Left ventricle myocardium inferior (tissue), 1 donor: ENCODE data around the gene PLEKHG4. TPM values are rescaled to one million over a fixed set of nuclear protein-coding genes. Genes with fewer than 3 reads are reported as not detected.

Experiments used
- DNase-seq: peaks from one replicate; pipeline ENCODE4 v3.0.0-alpha.2; 2020
- H3K27ac ChIP-seq: fragments of 200-600 bp; replicated peaks from 2 replicates; pipeline ENCODE4 v1.8.0; 2021
- H3K27me3 ChIP-seq: fragments of 200-600 bp; 2 replicates; pipeline ENCODE4 v1.8.0; 2021; ENCODE audit warnings: low read depth
- H3K36me3 ChIP-seq: fragments of 200-600 bp; 2 replicates; pipeline ENCODE4 v1.8.0; 2021
- H3K4me1 ChIP-seq: fragments of 200-600 bp; 2 replicates; pipeline ENCODE4 v1.8.0; 2021
- H3K4me3 ChIP-seq: fragments of 200-600 bp; 2 replicates; pipeline ENCODE4 v1.8.0; 2021; ENCODE audit warnings: mild to moderate bottlenecking, moderate library complexity
- H3K9me3 ChIP-seq: fragments of 200-600 bp; replicated peaks from 2 replicates; pipeline ENCODE4 v1.8.0; 2021
- intact Hi-C: fragments of 100-400 bp; cut with micrococcal nuclease; formaldehyde crosslinking; loops from one replicate; pipeline ENCODE4 v1.11.0; 2022
- total RNA-seq: library from RNA; stranded (reverse); fragmentation: NEBNext Ultra II Directional; extraction: Animal tissue kit (Norgen Biotek cat#: 25700); gene quantifications from one replicate; pipeline ENCODE4 v1.2.1, GENCODE V29; 2021
- TF ChIP-seq, protein P1 (sequence below): fragments of 200-600 bp; IDR thresholded peaks from 2 replicates; pipeline ENCODE4 v1.8.0; 2021; ENCODE audit warnings: antibody characterized with exemption, mild to moderate bottlenecking, borderline replicate concordance
- donor health status: DM: no; HTN: yes; CAD: no; lungs with severe emphysema.

The PLEKHG4 gene
- total RNA-seq, 1 donor from 2014 or later: 1.1 TPM

DNA sequence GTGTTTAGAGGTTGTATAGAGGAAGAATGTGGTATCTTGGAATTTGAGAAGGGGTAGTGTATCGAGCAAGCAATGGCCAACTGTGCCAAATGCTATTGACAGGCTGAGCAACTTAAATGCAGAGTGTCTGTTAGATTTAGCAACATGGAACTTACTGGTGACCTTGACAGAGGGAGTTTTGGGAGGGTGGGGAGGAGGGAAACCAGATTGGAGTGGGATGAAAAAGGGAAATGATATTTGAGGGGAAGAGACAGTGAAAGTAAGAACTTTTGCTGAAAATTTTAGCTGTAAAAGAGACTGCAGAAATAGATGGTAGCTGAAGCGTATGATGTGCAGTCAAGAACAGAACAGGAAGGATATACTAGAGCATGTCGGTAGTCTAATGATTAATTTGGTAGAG is 48.4 kb downstream of the PLEKHG4 start:
- Histone ChIP-seq H3K27me3 (peaks cover 38% of the 10 kb centered on the region), H3K4me3 (no peak overlapping the region), H3K27ac (no peak overlapping the region), H3K36me3 (no peaks in the 10 kb centered on the region), H3K4me1 (peaks cover 11% of the 10 kb centered on the region), H3K9me3 (no peaks in the 10 kb centered on the region)
- intact Hi-C loops: no loop called here
- DNase-seq: no peak
- TF ChIP-seq, protein P1, sequence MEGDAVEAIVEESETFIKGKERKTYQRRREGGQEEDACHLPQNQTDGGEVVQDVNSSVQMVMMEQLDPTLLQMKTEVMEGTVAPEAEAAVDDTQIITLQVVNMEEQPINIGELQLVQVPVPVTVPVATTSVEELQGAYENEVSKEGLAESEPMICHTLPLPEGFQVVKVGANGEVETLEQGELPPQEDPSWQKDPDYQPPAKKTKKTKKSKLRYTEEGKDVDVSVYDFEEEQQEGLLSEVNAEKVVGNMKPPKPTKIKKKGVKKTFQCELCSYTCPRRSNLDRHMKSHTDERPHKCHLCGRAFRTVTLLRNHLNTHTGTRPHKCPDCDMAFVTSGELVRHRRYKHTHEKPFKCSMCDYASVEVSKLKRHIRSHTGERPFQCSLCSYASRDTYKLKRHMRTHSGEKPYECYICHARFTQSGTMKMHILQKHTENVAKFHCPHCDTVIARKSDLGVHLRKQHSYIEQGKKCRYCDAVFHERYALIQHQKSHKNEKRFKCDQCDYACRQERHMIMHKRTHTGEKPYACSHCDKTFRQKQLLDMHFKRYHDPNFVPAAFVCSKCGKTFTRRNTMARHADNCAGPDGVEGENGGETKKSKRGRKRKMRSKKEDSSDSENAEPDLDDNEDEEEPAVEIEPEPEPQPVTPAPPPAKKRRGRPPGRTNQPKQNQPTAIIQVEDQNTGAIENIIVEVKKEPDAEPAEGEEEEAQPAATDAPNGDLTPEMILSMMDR: no peak

DNA sequence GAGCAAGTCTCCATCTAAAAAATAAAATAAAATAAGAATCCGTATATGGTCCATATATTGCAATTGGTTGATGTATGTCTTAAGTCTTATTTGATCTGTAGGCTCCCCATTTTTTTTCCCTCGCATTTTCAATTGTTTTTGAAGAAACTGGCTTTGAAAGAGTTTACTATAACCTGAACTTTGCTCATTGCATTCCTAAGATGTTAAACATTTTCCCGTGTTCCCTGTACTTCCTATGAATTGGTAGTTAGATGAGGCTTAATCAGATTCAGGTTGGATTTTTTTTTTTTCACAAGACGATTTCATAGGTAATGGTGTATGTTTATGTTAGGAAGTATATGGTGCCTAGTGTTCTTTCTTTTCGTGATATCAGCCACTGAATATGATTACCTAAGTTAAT is 50.6 kb downstream of the PLEKHG4 start:
- Histone ChIP-seq H3K27ac (no peak overlapping the region), H3K4me1 (peaks cover 11% of the 10 kb centered on the region), H3K36me3 (no peaks in the 10 kb centered on the region), H3K27me3 (peaks cover 17% of the 10 kb centered on the region), H3K4me3 (no peak overlapping the region), H3K9me3 (peaks cover 6% of the 10 kb centered on the region)
- intact Hi-C loops: no loop called here
- TF ChIP-seq, protein P1: no peak
- DNase-seq: no peak

DNA sequence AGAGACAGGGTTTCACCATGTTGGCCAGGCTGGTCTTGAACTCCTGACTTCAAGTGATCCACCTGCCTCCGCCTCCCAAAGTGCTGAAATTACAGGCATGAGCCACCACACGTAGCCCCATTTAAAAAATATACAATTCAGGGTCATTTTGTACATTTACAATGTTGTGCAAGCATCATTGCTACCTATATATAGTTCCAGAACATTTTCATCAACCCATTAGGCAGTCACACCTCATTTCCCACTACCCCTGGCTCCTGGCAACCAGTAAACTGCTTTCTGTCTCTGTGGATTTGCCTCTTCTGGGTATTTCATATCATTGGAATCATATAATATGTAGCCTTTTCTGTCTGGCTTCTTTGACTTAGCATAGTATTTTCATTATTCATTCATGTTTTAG is 54.0 kb downstream of the PLEKHG4 start:
- TF ChIP-seq, protein P1: no peak

DNA sequence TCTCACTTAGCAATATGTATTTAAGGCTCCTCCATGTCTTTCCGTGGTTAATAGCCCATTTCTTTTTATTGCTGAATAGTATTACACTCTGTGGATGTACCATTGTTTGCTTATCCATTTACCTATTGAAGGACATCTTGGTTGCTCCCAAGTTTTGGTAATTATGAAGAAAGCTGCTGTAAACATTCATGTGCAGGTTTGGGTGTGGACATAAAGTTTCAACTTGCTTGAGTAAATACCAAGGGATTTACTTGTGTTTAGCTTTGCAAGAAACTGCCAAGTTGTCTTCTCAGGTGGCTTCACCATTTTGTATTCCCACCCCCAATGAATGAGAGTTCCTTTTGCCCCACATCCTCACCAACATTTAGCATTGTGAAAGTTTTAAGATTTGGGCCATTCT is 56.8 kb downstream of the PLEKHG4 start:
- Histone ChIP-seq H3K36me3 (no peaks in the 10 kb centered on the region), H3K9me3 (peaks cover 13% of the 10 kb centered on the region), H3K4me1 (no peaks in the 10 kb centered on the region), H3K4me3 (no peak overlapping the region), H3K27me3 (no peaks in the 10 kb centered on the region), H3K27ac (no peak overlapping the region)
- TF ChIP-seq, protein P1: no peak
- DNase-seq: no peak
- intact Hi-C loops: no loop called here

More for the DNA sequence above, 54.0 kb downstream of the PLEKHG4 start:
- no peaks in the 10 kb centered on the region for H3K27me3 ChIP-seq
- H3K4me1 ChIP-seq: no peaks in the 10 kb centered on the region
- no peak overlapping the region for H3K27ac ChIP-seq
- DNase-seq: no peak
- H3K36me3 ChIP-seq: no peaks in the 10 kb centered on the region
- intact Hi-C loops: no loop called here
- H3K4me3 ChIP-seq: no peak overlapping the region
- H3K9me3 ChIP-seq: peaks cover 13% of the 10 kb centered on the region

- Histone ChIP-seq H3K4me3 (no peak overlapping the region), H3K9me3 (peaks cover 13% of the 10 kb centered on the region), H3K27me3 (no peaks in the 10 kb centered on the region), H3K36me3 (no peaks in the 10 kb centered on the region), H3K4me1 (no peaks in the 10 kb centered on the region), H3K27ac (no peak overlapping the region)
- DNase-seq: no peak
- intact Hi-C loops: no loop called here
- TF ChIP-seq, protein P1: no peak
Measured at GRCh38 chr16:67336648-67337047, 57.3 kb downstream of the PLEKHG4 start.

Other genes with a start within 250 kb of the PLEKHG4 start
- 10.4 TPM for gene PHAF1, start 169.6 kb upstream of the PLEKHG4 start, total RNA-seq
- gene B3GNT9, start 128.5 kb upstream of the PLEKHG4 start, total RNA-seq: 9.8 TPM
- gene TRADD, start 119.6 kb upstream of the PLEKHG4 start, total RNA-seq: 9.8 TPM
- gene FBXL8, start 119.6 kb upstream of the PLEKHG4 start, total RNA-seq: 9.4 TPM
- gene HSF4, start 114.8 kb upstream of the PLEKHG4 start, total RNA-seq: 70.5 TPM
- gene NOL3, start 109.0 kb upstream of the PLEKHG4 start, total RNA-seq: 110 TPM
- 14.2 TPM for gene MATCAP1, start 95.6 kb upstream of the PLEKHG4 start, total RNA-seq
- 3.9 TPM for gene EXOC3L1, start 89.4 kb upstream of the PLEKHG4 start, total RNA-seq
- 35.9 TPM for gene E2F4, start 87.4 kb upstream of the PLEKHG4 start, total RNA-seq
- gene ELMO3, start 80.4 kb upstream of the PLEKHG4 start, total RNA-seq: 0.80 TPM
- gene TMEM208, start 52.4 kb upstream of the PLEKHG4 start, total RNA-seq: 11.5 TPM
- gene FHOD1, start 32.1 kb upstream of the PLEKHG4 start, total RNA-seq: 18.0 TPM
- 1.3 TPM for gene SLC9A5, start 30.6 kb upstream of the PLEKHG4 start, total RNA-seq
- not detected for gene KCTD19, start 47.2 kb downstream of the PLEKHG4 start, total RNA-seq
- not detected for gene LRRC36, start 47.3 kb downstream of the PLEKHG4 start, total RNA-seq
- 15.5 TPM for gene TPPP3, start 114.0 kb downstream of the PLEKHG4 start, total RNA-seq
- 2.9 TPM for gene ZDHHC1, start 136.9 kb downstream of the PLEKHG4 start, total RNA-seq
- gene HSD11B2, start 151.6 kb downstream of the PLEKHG4 start, total RNA-seq: 0.99 TPM
- 65.8 TPM for gene ATP6V0D1, start 201.6 kb downstream of the PLEKHG4 start, total RNA-seq
- not detected for gene AGRP, start 204.0 kb downstream of the PLEKHG4 start, total RNA-seq
- 79.7 TPM for gene RIPOR1, start 249.3 kb downstream of the PLEKHG4 start, total RNA-seq